Activated CD8-positive, alpha-beta memory T cell treated with anti-CD3 and anti-CD28 coated beads, Interleukin-2, amount 50 U/mL, for 4 hours (primary cell): ENCODE data around the gene ARPC2.

ENCODE experiments used
- DNase-seq: peaks from one replicate; pipeline ENCODE4 v3.0.0-alpha.2; 2020

Gene ARPC2

GRCh38 chr2:218291318-218292047 is 74.5 kb downstream of the ARPC2 start:
- DNase-seq, result no peak

- peak; percentile 80 for DNase-seq
Observed at GRCh38 chr2:218292048-218293014, 75.3 kb downstream of the ARPC2 start, which contains the start of gene TMBIM1. Gene TMBIM1, minus strand, starts transcription at chr2:218292503. Its CDS starts 10,362 bp downstream, at chr2:218282141.

- no peak for DNase-seq
Observed at GRCh38 chr2:218293715-218294429, 76.9 kb downstream of the ARPC2 start.

GRCh38 chr2:218294430-218295022 is 77.5 kb downstream of the ARPC2 start:
- no peak for DNase-seq

GRCh38 chr2:218295029-218295428 is 78.0 kb downstream of the ARPC2 start:
- DNase-seq, result no peak

GRCh38 chr2:218296200-218296599 is 79.2 kb downstream of the ARPC2 start:
- DNase-seq, result no peak

- DNase-seq, result no peak
Observed at GRCh38 chr2:218296847-218297246, 79.9 kb downstream of the ARPC2 start.

GRCh38 chr2:218298314-218298875 is 81.4 kb downstream of the ARPC2 start:
- DNase-seq, result no peak

GRCh38 chr2:218300141-218300540 is 83.2 kb downstream of the ARPC2 start:
- no peak for DNase-seq

- peak; percentile 88 for DNase-seq
Observed at GRCh38 chr2:218301176-218301819, 84.3 kb downstream of the ARPC2 start.
